Trophoblast cell (in vitro differentiated cells and primary cell): ENCODE data around the gene KCTD7.

ENCODE experiments used
- DNase-seq, 2 donors: peaks; one replicate each; pipeline ENCODE4 v3.0.0-alpha.2; 2016
- H2AFZ ChIP-seq: 2 replicates; pipeline ENCODE4 v1.6.1; 2013; ENCODE audit warnings: low read length, moderate library complexity, mild to moderate bottlenecking; ENCODE audit not compliant: insufficient read depth, poor library complexity
- H2AK5ac ChIP-seq: 2 replicates; pipeline ENCODE4 v1.6.1; 2013; ENCODE audit warnings: mild to moderate bottlenecking, low read length
- H2BK120ac ChIP-seq: 2 replicates; pipeline ENCODE4 v1.6.1; 2013; ENCODE audit warnings: low read length, mild to moderate bottlenecking, moderate library complexity; ENCODE audit not compliant: insufficient read depth, poor library complexity
- H2BK12ac ChIP-seq: 2 replicates; pipeline ENCODE4 v1.6.1; 2013; ENCODE audit warnings: mild to moderate bottlenecking, low read length, moderate library complexity
- H2BK5ac ChIP-seq: 2 replicates; pipeline ENCODE4 v1.6.1; 2013; ENCODE audit warnings: low read length, low read depth, moderate library complexity, mild to moderate bottlenecking; ENCODE audit not compliant: poor library complexity
- H3K14ac ChIP-seq: 2 replicates; pipeline ENCODE4 v1.6.1; 2013; ENCODE audit warnings: mild to moderate bottlenecking, low read length
- H3K18ac ChIP-seq: 2 replicates; pipeline ENCODE4 v1.6.1; 2013; ENCODE audit warnings: mild to moderate bottlenecking, low read length
- H3K23ac ChIP-seq: 2 replicates; pipeline ENCODE4 v1.6.1; 2013; ENCODE audit warnings: low read length
- H3K27ac ChIP-seq: 2 replicates; pipeline ENCODE4 v1.5.1; 2013; ENCODE audit warnings: low read depth, mild to moderate bottlenecking, inconsistent platforms, low read length, moderate library complexity
- H3K27me3 ChIP-seq: 2 replicates; pipeline ENCODE4 v1.6.1; 2013; ENCODE audit warnings: inconsistent platforms, mild to moderate bottlenecking, low read length, moderate library complexity; ENCODE audit not compliant: insufficient read depth
- H3K36me3 ChIP-seq, 2 experiments: 1 replicate in 1 of 2; 2 replicates in 1 of 2; pipeline ENCODE4 v1.6.1; 2013; ENCODE audit warnings: low read length in 2 of 2, mild to moderate bottlenecking in 2 of 2, moderate library complexity in 1 of 2; ENCODE audit not compliant: insufficient read depth in 2 of 2, control insufficient read depth in 1 of 2
- H3K4ac ChIP-seq: 2 replicates; pipeline ENCODE4 v1.6.1; 2013; ENCODE audit warnings: low read depth, mild to moderate bottlenecking, low read length, moderate library complexity
- H3K4me1 ChIP-seq, 2 experiments: 1 replicate in 1 of 2; 2 replicates in 1 of 2; pipeline ENCODE4 v1.6.1; 2013; ENCODE audit warnings: low read length in 2 of 2, mild to moderate bottlenecking in 2 of 2, moderate library complexity in 1 of 2; ENCODE audit not compliant: insufficient read depth in 2 of 2, control insufficient read depth in 1 of 2
- H3K4me2 ChIP-seq: 2 replicates; pipeline ENCODE4 v1.6.1; 2013; ENCODE audit warnings: inconsistent platforms, mild to moderate bottlenecking, low read length, moderate library complexity
- H3K4me3 ChIP-seq: 2 replicates; pipeline ENCODE4 v1.5.1; 2013; ENCODE audit warnings: mild to moderate bottlenecking, low read depth, low read length, inconsistent platforms
- H3K79me1 ChIP-seq: one replicate; pipeline ENCODE4 v1.6.1; 2013; ENCODE audit warnings: low read length
- H3K79me2 ChIP-seq: 2 replicates; pipeline ENCODE4 v1.6.1; 2013; ENCODE audit warnings: low read length, mild to moderate bottlenecking; ENCODE audit not compliant: control insufficient read depth, insufficient read depth, poor library complexity
- H3K9ac ChIP-seq: 2 replicates; pipeline ENCODE4 v1.6.1; 2013; ENCODE audit warnings: mild to moderate bottlenecking, low read length
- H3K9me3 ChIP-seq: 2 replicates; pipeline ENCODE4 v1.6.1; 2013; ENCODE audit warnings: low read depth, mild to moderate bottlenecking, control low read depth, inconsistent platforms, low read length; ENCODE audit not compliant: insufficient read depth
- H4K12ac ChIP-seq: 2 replicates; pipeline ENCODE4 v1.6.1; 2013; ENCODE audit warnings: low read depth, mild to moderate bottlenecking, low read length, moderate library complexity
- H4K8ac ChIP-seq: 2 replicates; pipeline ENCODE4 v1.6.1; 2013; ENCODE audit warnings: low read depth, mild to moderate bottlenecking, low read length, moderate library complexity
- H4K91ac ChIP-seq: one replicate; pipeline ENCODE4 v1.6.1; 2013; ENCODE audit warnings: low read depth, mild to moderate bottlenecking, low read length, moderate library complexity
- WGBS: extraction: QIAGEN DNeasy Blood & Tissue Kit; methylation state at CpG from one replicate; pipeline ENCODE4 v1.1.7; 2013; ENCODE audit warnings: missing lambda C conversion rate; ENCODE audit not compliant: insufficient read length, insufficient coverage; ENCODE audit errors: extremely low coverage; 5-methylcytosine and 5-hydroxymethylcytosine counted together

The KCTD7 gene

GRCh38 chr7:66664590-66665293, 36.1 kb downstream of the KCTD7 start:
- no peaks in the 10 kb centered on the region for H3K79me2 ChIP-seq
- no peak overlapping the region for H4K8ac ChIP-seq
- H3K4me2 ChIP-seq: no peak overlapping the region
- no peak overlapping the region for H3K9ac ChIP-seq
- H4K91ac ChIP-seq: no peak overlapping the region
- H3K79me1 ChIP-seq: no peaks in the 10 kb centered on the region
- no CpG with 5 or more reads among the region's 24 CpGs for WGBS
- H2BK120ac ChIP-seq: no peak overlapping the region
- DNase-seq: no peak
- peaks cover 10 to 16% of the 10 kb centered on the region in 2 experiments for H3K36me3 ChIP-seq
- no peak overlapping the region for H2AFZ ChIP-seq
- H3K14ac ChIP-seq: no peak overlapping the region
- H2AK5ac ChIP-seq: no peak overlapping the region
- no peak overlapping the region for H2BK12ac ChIP-seq
- no peak overlapping the region for H3K4me3 ChIP-seq
- H4K12ac ChIP-seq: no peak overlapping the region
- H3K27ac ChIP-seq: no peak overlapping the region
- H3K9me3 ChIP-seq: peaks cover 8% of the 10 kb centered on the region
- H3K23ac ChIP-seq: no peak overlapping the region
- no peak overlapping the region for H3K18ac ChIP-seq
- H3K27me3 ChIP-seq: no peaks in the 10 kb centered on the region
- no peak overlapping the region for H3K4ac ChIP-seq
- no peaks in the 10 kb centered on the region for H3K4me1 ChIP-seq
- no peak overlapping the region for H2BK5ac ChIP-seq

DNA sequence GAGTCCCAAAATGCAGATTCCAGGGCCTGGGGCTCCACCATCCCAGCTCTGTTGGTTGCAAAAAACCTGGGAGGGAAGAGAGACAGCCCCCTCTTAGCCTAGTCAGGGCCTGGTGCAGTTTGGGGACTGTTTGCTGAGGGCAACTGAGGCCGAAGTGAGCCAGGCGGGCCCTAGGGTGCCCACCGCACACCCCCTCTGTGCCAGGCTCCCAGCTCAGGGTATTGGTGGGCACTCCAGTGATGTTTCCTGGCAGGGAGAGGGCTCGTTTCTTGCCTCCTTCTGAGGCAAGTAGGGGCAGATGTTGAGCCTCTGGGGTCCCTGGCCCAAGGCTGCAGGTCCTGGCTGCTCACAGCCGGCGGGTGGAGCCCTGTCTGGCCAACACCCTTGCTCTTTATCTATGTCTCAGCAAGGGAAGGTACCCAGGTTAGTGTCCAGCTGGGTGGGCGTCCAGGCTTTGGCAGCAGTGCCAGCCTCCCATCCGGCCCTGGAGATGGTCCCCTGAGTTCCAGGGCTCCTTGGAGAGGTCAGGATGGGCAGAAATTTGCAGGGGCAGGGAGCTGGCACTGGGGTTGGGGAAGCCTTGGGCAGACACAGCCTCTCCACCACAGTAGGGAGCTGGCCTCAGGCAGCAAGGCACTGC, 37.8 kb downstream of the KCTD7 start:
- no peak overlapping the region for H2BK120ac ChIP-seq
- no peak overlapping the region for H3K23ac ChIP-seq
- no peak overlapping the region for H4K91ac ChIP-seq
- H3K14ac ChIP-seq: no peak overlapping the region
- H2AFZ ChIP-seq: no peak overlapping the region
- no peak overlapping the region for H4K12ac ChIP-seq
- no peak overlapping the region for H4K8ac ChIP-seq
- no CpG with 5 or more reads among the region's 8 CpGs for WGBS
- no peak overlapping the region for H2BK12ac ChIP-seq
- H2BK5ac ChIP-seq: no peak overlapping the region
- no peaks in the 10 kb centered on the region for H3K79me2 ChIP-seq
- H3K18ac ChIP-seq: no peak overlapping the region
- no peaks in the 10 kb centered on the region for H3K27me3 ChIP-seq
- H3K27ac ChIP-seq: no peak overlapping the region
- H3K4ac ChIP-seq: no peak overlapping the region
- H3K9me3 ChIP-seq: peaks cover 8% of the 10 kb centered on the region
- H3K4me3 ChIP-seq: no peak overlapping the region
- H3K4me1 ChIP-seq: no peaks in the 10 kb centered on the region
- peaks cover 10 to 17% of the 10 kb centered on the region in 2 experiments for H3K36me3 ChIP-seq
- no peak overlapping the region for H3K4me2 ChIP-seq
- H3K9ac ChIP-seq: no peak overlapping the region
- no peak overlapping the region for H2AK5ac ChIP-seq
- no peaks in the 10 kb centered on the region for H3K79me1 ChIP-seq
- no peak for DNase-seq

DNA sequence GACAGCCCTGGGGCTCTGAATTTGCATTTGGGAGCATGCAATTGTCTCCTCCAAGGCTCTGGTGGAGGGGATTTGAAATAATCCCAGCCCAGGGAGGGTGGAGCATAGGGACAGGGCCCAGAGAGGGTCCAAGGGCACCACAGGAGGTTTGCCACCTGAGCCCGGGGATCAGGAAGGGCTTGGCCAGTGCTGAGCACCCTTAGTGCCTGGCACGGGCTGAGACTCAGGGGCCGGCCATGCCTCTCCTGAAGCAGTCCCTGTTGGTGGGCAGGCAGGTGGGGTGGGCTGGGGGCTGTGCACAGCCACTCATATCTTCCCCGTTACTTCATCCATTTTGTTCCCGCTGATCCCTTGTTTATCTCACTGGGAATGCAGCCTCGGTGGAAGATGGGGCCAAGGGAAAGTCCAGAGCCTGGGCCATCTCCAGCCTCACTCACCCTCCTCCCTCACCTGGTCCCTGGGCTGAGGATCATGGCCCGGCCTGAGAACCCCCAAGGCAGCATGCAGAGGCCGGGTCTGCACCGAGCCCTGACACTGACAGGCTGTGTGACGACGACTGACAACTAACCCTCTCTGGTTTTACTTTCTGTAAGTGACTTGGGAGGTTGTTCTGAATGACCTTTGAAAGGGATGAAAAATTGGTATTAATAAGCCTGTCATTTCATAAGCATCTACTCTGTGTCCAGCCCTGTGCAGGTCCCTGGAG, 38.5 kb downstream of the KCTD7 start:
- no peak for DNase-seq
- H3K14ac ChIP-seq: no peak overlapping the region
- H3K79me1 ChIP-seq: no peaks in the 10 kb centered on the region
- H3K4me2 ChIP-seq: no peak overlapping the region
- no CpG with 5 or more reads among the region's 11 CpGs for WGBS
- H3K9me3 ChIP-seq: peaks cover 7% of the 10 kb centered on the region
- H3K27ac ChIP-seq: no peak overlapping the region
- no peak overlapping the region for H2BK120ac ChIP-seq
- H3K23ac ChIP-seq: no peak overlapping the region
- H4K12ac ChIP-seq: no peak overlapping the region
- peaks cover 10 to 17% of the 10 kb centered on the region in 2 experiments for H3K36me3 ChIP-seq
- no peak overlapping the region for H2BK12ac ChIP-seq
- no peak overlapping the region for H2BK5ac ChIP-seq
- no peaks in the 10 kb centered on the region for H3K27me3 ChIP-seq
- no peak overlapping the region for H4K91ac ChIP-seq
- no peaks in the 10 kb centered on the region for H3K79me2 ChIP-seq
- no peak overlapping the region for H2AK5ac ChIP-seq
- H3K4ac ChIP-seq: no peak overlapping the region
- H3K4me1 ChIP-seq: no peaks in the 10 kb centered on the region
- H4K8ac ChIP-seq: no peak overlapping the region
- H3K9ac ChIP-seq: no peak overlapping the region
- no peak overlapping the region for H3K4me3 ChIP-seq
- H3K18ac ChIP-seq: no peak overlapping the region
- H2AFZ ChIP-seq: no peak overlapping the region

GRCh38 chr7:66668112-66668511, 39.4 kb downstream of the KCTD7 start:
- no peak overlapping the region for H3K4ac ChIP-seq
- no CpG with 5 or more reads among the region's 7 CpGs for WGBS
- no peak overlapping the region for H3K9ac ChIP-seq
- no peak overlapping the region for H4K12ac ChIP-seq
- no peak overlapping the region for H2AK5ac ChIP-seq
- no peak overlapping the region for H3K14ac ChIP-seq
- no peak overlapping the region for H2BK120ac ChIP-seq
- H2BK5ac ChIP-seq: no peak overlapping the region
- H2BK12ac ChIP-seq: no peak overlapping the region
- peaks cover 7 to 12% of the 10 kb centered on the region in 2 experiments for H3K36me3 ChIP-seq
- no peak overlapping the region for H3K18ac ChIP-seq
- no peaks in the 10 kb centered on the region for H3K79me1 ChIP-seq
- no peak overlapping the region for H2AFZ ChIP-seq
- no peak for DNase-seq
- H3K27ac ChIP-seq: no peak overlapping the region
- H3K79me2 ChIP-seq: no peaks in the 10 kb centered on the region
- no peak overlapping the region for H3K4me3 ChIP-seq
- H3K27me3 ChIP-seq: no peaks in the 10 kb centered on the region
- no peaks in the 10 kb centered on the region for H3K9me3 ChIP-seq
- H3K4me1 ChIP-seq: no peaks in the 10 kb centered on the region
- no peak overlapping the region for H4K8ac ChIP-seq
- H4K91ac ChIP-seq: no peak overlapping the region
- H3K23ac ChIP-seq: no peak overlapping the region
- no peak overlapping the region for H3K4me2 ChIP-seq
